ENCODE results near the gene ALDH1B1. TPM values are rescaled to one million over a fixed set of nuclear protein-coding genes. Genes with fewer than 3 reads are reported as not detected.

Gene ALDH1B1
- total RNA-seq, 6 donors from 2014 or later = 2.1 to 18.0 (median 8.5) TPM

- no peak overlapping the region for H3K4me3 ChIP-seq
- H3K9me3 ChIP-seq = no peaks in the 10 kb centered on the region
- no peaks in the 10 kb centered on the region for H3K27me3 ChIP-seq
- ATAC-seq (ENCODE audit: low FRiP score in 2 of 2) = no peak
- WGBS, 2 donors = 79 to 80% methylated on average over 5 of the region's 5 CpGs
- no peaks in the 10 kb centered on the region for H3K4me1 ChIP-seq
- no peak for DNase-seq
- H3K27ac ChIP-seq = no peak overlapping the region
- TF ChIP-seq CTCF (IDR thresholded peaks at IDR 0.05) = no peak
- TF ChIP-seq POLR2AphosphoS5 (IDR thresholded peaks at IDR 0.05) = no peak
- TF ChIP-seq EP300 (IDR thresholded peaks at IDR 0.05) = no peak
- TF ChIP-seq POLR2A (IDR thresholded peaks at IDR 0.05) = no peak
- no peaks in the 10 kb centered on the region for H3K36me3 ChIP-seq
Observed at GRCh38 chr9:38356851-38357250, 35.7 kb upstream of the ALDH1B1 start.

GRCh38 chr9:38357350-38358114 lies 35.0 kb upstream of the ALDH1B1 start:
- TF ChIP-seq EP300 (IDR thresholded peaks at IDR 0.05) (no peak), CTCF (IDR thresholded peaks at IDR 0.05) (no peak), POLR2AphosphoS5 (IDR thresholded peaks at IDR 0.05) (no peak), POLR2A (IDR thresholded peaks at IDR 0.05) (no peak)
- Histone ChIP-seq H3K4me1 (peaks cover 0 to under 1% (median 0%) of the 10 kb centered on the region in 4 donors), H3K4me3 (no peak overlapping the region), H3K36me3 (no peaks in the 10 kb centered on the region), H3K27me3 (no peaks in the 10 kb centered on the region), H3K9me3 (no peaks in the 10 kb centered on the region), H3K27ac (no peak overlapping the region)
- 76 to 87% methylated on average over 5 of the region's 5 CpGs for WGBS, 2 donors
- DNase-seq (no peak), ATAC-seq (ENCODE audit: low FRiP score in 2 of 2) (no peak)

- DNase-seq = no peak
- WGBS, 2 donors = 71 to 85% methylated on average over 8 to 9 of the region's 9 CpGs
Observed at GRCh38 chr9:38358390-38359296, 33.9 kb upstream of the ALDH1B1 start.

GRCh38 chr9:38359297-38359653 lies 33.2 kb upstream of the ALDH1B1 start:
- no peaks in the 10 kb centered on the region for H3K9me3 ChIP-seq
- no peak overlapping the region for H3K27ac ChIP-seq
- peaks cover 3 to 9% (median 4%) of the 10 kb centered on the region in 4 donors for H3K4me1 ChIP-seq
- 77 to 83% methylated on average over 6 of the region's 6 CpGs for WGBS, 2 donors
- ATAC-seq (ENCODE audit: low FRiP score in 2 of 2) (no peak), DNase-seq (no peak)
- no peaks in the 10 kb centered on the region for H3K27me3 ChIP-seq
- no peak overlapping the region for H3K4me3 ChIP-seq
- TF ChIP-seq CTCF (IDR thresholded peaks at IDR 0.05) = no peak
- TF ChIP-seq POLR2A (IDR thresholded peaks at IDR 0.05) = no peak
- TF ChIP-seq EP300 (IDR thresholded peaks at IDR 0.05) = no peak
- H3K36me3 ChIP-seq = no peaks in the 10 kb centered on the region

More at GRCh38 chr9:38358390-38359296, 33.9 kb upstream of the ALDH1B1 start:
- peaks cover 3 to 9% (median 4%) of the 10 kb centered on the region in 4 donors for H3K4me1 ChIP-seq
- TF ChIP-seq CTCF (IDR thresholded peaks at IDR 0.05) (no peak), EP300 (IDR thresholded peaks at IDR 0.05) (no peak), POLR2AphosphoS5 (IDR thresholded peaks at IDR 0.05) (no peak), POLR2A (IDR thresholded peaks at IDR 0.05) (no peak)
- no peak overlapping the region for H3K4me3 ChIP-seq
- H3K36me3 ChIP-seq = no peaks in the 10 kb centered on the region
- H3K27me3 ChIP-seq = no peaks in the 10 kb centered on the region
- ATAC-seq (ENCODE audit: low FRiP score in 2 of 2) = no peak
- H3K27ac ChIP-seq = no peak overlapping the region
- H3K9me3 ChIP-seq = no peaks in the 10 kb centered on the region

All from upper lobe of left lung (tissue), 6 donors.